Astrocyte of the spinal cord (primary cell): Measurements from ENCODE around the gene TMEM200A.

Source experiments
- DNase-seq: peaks from one replicate; pipeline ENCODE4 v3.0.0; 2011; ENCODE audit warnings: low read depth, low spot score
- H3K4me3 ChIP-seq: 2 replicates; pipeline ENCODE4 v1.5.1; 2011; ENCODE audit warnings: low read depth, mild to moderate bottlenecking, low read length, moderate library complexity
- CTCF ChIP-seq: IDR thresholded peaks from 2 replicates; pipeline ENCODE4 v1.5.1; 2012; ENCODE audit warnings: low read depth, mild to moderate bottlenecking, low read length, inconsistent platforms
- in situ Hi-C: cut with HindIII; loops from 2 replicates; pipeline ENCODE4 v1.10.0; 2017; ENCODE audit warnings: low sequenced_read_pairs

The TMEM200A gene

GRCh38 chr6:130354322-130354721 is 11.5 kb upstream of the TMEM200A start:
- TF ChIP-seq CTCF, result no peak
- H3K4me3 ChIP-seq, result no peak overlapping the region
- in situ Hi-C loops, result no loop called here
- DNase-seq, result no peak

- DNase-seq, result no peak
- TF ChIP-seq CTCF, result no peak
- in situ Hi-C loops, result no loop called here
- H3K4me3 ChIP-seq, result no peak overlapping the region
Measured at GRCh38 chr6:130355572-130355971, 10.2 kb upstream of the TMEM200A start.

GRCh38 chr6:130357436-130357835 is 8.4 kb upstream of the TMEM200A start:
- in situ Hi-C loops, result no loop called here
- no peak for TF ChIP-seq CTCF
- H3K4me3 ChIP-seq, result no peak overlapping the region
- DNase-seq, result no peak

GRCh38 chr6:130359736-130360135 is 6.1 kb upstream of the TMEM200A start:
- no peak for DNase-seq
- in situ Hi-C loops, result no loop called here
- TF ChIP-seq CTCF, result no peak

GRCh38 chr6:130362128-130362527 is 3.7 kb upstream of the TMEM200A start:
- in situ Hi-C loops, result no loop called here
- no peak for DNase-seq
- no peak for TF ChIP-seq CTCF
- no peak overlapping the region for H3K4me3 ChIP-seq

More at GRCh38 chr6:130359736-130360135, 6.1 kb upstream of the TMEM200A start:
- H3K4me3 ChIP-seq, result no peak overlapping the region

- no peak for TF ChIP-seq CTCF
- H3K4me3 ChIP-seq, result no peak overlapping the region
- DNase-seq, result no peak
- in situ Hi-C loops, result no loop called here
Measured at GRCh38 chr6:130364224-130364780, 1.5 kb upstream of the TMEM200A start.
